Hepatocyte (in vitro differentiated cells): ENCODE measurements around the gene OR10A3.

ENCODE experiments used
- EZH2 ChIP-seq: fragments of 200-600 bp; sonication (generic); IDR thresholded peaks from 2 replicates; pipeline ENCODE4 v1.6.1; 2016; ENCODE audit warnings: antibody characterized with exemption, mild to moderate bottlenecking, borderline replicate concordance
- EZH2phosphoT487 ChIP-seq: fragments of 200-600 bp; sonication (generic); IDR thresholded peaks from one replicate; pipeline ENCODE4 v1.6.1; 2018; ENCODE audit warnings: antibody characterized with exemption, mild to moderate bottlenecking, low read depth, moderate library complexity; ENCODE audit not compliant: unreplicated experiment, severe bottlenecking
- TF ChIP-seq, protein P1 (sequence below): fragments of 200-600 bp; sonication (generic); IDR thresholded peaks from 2 replicates; pipeline ENCODE4 v1.5.1; 2016; ENCODE audit warnings: antibody characterized with exemption, mild to moderate bottlenecking; ENCODE audit not compliant: poor library complexity

DNA sequence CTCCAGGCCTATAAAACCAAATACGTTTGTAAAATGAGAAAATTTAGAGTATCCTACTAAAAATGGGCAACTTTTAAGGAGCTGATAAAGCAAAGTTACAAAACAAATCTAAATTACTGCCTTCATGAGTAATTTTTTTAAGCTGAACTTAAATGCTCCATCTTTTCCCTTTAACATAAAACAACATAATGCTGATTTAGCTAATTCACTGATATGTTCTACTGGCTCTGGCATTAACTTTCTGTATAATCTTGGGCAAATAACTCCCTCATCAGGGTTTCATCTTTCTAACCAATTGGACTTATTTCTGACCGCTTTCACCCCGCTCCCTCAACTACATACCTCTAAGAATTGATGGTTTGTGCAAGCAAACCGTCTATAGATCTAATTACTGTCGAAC is 362 bp downstream of the OR10A3 start:
- TF ChIP-seq EZH2, result no peak
- TF ChIP-seq, protein P1, sequence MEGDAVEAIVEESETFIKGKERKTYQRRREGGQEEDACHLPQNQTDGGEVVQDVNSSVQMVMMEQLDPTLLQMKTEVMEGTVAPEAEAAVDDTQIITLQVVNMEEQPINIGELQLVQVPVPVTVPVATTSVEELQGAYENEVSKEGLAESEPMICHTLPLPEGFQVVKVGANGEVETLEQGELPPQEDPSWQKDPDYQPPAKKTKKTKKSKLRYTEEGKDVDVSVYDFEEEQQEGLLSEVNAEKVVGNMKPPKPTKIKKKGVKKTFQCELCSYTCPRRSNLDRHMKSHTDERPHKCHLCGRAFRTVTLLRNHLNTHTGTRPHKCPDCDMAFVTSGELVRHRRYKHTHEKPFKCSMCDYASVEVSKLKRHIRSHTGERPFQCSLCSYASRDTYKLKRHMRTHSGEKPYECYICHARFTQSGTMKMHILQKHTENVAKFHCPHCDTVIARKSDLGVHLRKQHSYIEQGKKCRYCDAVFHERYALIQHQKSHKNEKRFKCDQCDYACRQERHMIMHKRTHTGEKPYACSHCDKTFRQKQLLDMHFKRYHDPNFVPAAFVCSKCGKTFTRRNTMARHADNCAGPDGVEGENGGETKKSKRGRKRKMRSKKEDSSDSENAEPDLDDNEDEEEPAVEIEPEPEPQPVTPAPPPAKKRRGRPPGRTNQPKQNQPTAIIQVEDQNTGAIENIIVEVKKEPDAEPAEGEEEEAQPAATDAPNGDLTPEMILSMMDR, result no peak
- TF ChIP-seq EZH2phosphoT487, result no peak
